ENCODE measurements around the gene MTURN.

DNA sequence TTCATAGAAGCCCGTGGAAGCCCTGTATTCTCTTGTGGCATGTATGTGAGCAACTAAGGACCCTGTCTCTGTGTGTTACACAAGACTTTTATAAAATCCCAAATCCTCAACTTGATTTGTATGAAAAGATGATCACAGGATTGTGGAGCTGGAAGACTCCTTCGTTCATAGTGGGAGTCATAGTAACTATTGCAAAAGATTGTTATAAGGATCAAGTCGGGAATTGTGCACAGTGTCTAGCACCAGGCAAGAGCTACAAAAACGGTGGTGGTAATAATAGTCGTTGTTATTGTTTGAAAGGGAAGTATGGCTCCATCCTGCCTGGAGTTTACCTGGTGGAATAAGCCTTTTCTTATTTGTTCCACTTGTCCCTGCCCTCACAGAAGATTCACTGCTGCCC lies 42.8 kb upstream of the MTURN start:
- TF ChIP-seq CSDC2 (CRISPR knock-in tag; IDR thresholded peaks at IDR 0.05) (no peak), ZNF565 (CRISPR knock-in tag; conservative IDR thresholded peaks at IDR 0.05; ENCODE audit: low read depth) (no peak), BACH2 (CRISPR knock-in tag; IDR thresholded peaks at IDR 0.05; ENCODE audit: borderline replicate concordance) (no peak), ISL1 (CRISPR knock-in tag; IDR thresholded peaks at IDR 0.05) (no peak), PPARA (CRISPR knock-in tag; IDR thresholded peaks at IDR 0.05; ENCODE audit: borderline replicate concordance) (no peak), GLIS3 (CRISPR knock-in tag; IDR thresholded peaks at IDR 0.05) (no peak), ARNTL (CRISPR knock-in tag; IDR thresholded peaks at IDR 0.05; ENCODE audit: borderline replicate concordance, low read depth) (no peak), CSRNP3 (CRISPR knock-in tag; IDR thresholded peaks at IDR 0.05) (no peak), TOX (CRISPR knock-in tag; IDR thresholded peaks at IDR 0.05; ENCODE audit: borderline replicate concordance) (no peak), RARB (CRISPR knock-in tag; IDR thresholded peaks at IDR 0.05) (no peak), ZFP3 (CRISPR knock-in tag; IDR thresholded peaks at IDR 0.05) (no peak)
- TF ChIP-seq, protein P1, sequence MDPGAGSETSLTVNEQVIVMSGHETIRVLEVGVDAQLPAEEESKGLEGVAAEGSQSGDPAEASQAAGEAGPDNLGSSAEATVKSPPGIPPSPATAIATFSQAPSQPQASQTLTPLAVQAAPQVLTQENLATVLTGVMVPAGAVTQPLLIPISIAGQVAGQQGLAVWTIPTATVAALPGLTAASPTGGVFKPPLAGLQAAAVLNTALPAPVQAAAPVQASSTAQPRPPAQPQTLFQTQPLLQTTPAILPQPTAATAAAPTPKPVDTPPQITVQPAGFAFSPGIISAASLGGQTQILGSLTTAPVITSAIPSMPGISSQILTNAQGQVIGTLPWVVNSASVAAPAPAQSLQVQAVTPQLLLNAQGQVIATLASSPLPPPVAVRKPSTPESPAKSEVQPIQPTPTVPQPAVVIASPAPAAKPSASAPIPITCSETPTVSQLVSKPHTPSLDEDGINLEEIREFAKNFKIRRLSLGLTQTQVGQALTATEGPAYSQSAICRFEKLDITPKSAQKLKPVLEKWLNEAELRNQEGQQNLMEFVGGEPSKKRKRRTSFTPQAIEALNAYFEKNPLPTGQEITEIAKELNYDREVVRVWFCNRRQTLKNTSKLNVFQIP (CRISPR knock-in tag; IDR thresholded peaks at IDR 0.05; ENCODE audit: borderline replicate concordance, low read depth) = no peak
- TF ChIP-seq, protein P2, sequence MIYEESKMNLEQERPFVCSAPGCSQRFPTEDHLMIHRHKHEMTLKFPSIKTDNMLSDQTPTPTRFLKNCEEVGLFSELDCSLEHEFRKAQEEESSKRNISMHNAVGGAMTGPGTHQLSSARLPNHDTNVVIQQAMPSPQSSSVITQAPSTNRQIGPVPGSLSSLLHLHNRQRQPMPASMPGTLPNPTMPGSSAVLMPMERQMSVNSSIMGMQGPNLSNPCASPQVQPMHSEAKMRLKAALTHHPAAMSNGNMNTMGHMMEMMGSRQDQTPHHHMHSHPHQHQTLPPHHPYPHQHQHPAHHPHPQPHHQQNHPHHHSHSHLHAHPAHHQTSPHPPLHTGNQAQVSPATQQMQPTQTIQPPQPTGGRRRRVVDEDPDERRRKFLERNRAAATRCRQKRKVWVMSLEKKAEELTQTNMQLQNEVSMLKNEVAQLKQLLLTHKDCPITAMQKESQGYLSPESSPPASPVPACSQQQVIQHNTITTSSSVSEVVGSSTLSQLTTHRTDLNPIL (CRISPR knock-in tag; IDR thresholded peaks at IDR 0.05; ENCODE audit: low read depth) = no peak
